ENCODE measurements around the gene UBE2E2. TPM values are rescaled to one million over a fixed set of nuclear protein-coding genes. Genes with fewer than 3 reads are reported as not detected.

Gene UBE2E2
- total RNA-seq, 1 experiment from 2014 or later, result 38.6 TPM

GRCh38 chr3:23624305-23624704, 421.2 kb downstream of the UBE2E2 start:
- Histone ChIP-seq H2BK120ac (ENCODE audit: low read depth, low read length, poor library complexity, severe bottlenecking) (no peak overlapping the region), H3K9me3 (ENCODE audit: control insufficient read depth, low read depth, low read length) (no peaks in the 10 kb centered on the region), H3K4ac (ENCODE audit: low read depth, low read length) (no peak overlapping the region), H3K14ac (ENCODE audit: insufficient read depth, low read length) (no peak overlapping the region), H3K4me1 (ENCODE audit: insufficient read depth, low read length) (no peaks in the 10 kb centered on the region), H3K18ac (ENCODE audit: insufficient read length, low read depth, low read length) (no peak overlapping the region), H4K91ac (ENCODE audit: insufficient read length, low read depth, low read length) (no peak overlapping the region), H3K56ac (ENCODE audit: insufficient read length, low read depth, low read length) (no peak overlapping the region), H3T11ph (ENCODE audit: low read length) (no peak overlapping the region), H3K79me2 (ENCODE audit: insufficient read depth, low read length) (no peaks in the 10 kb centered on the region), H4K8ac (replicated peaks; ENCODE audit: insufficient read length, low read depth, low read length) (no peak overlapping the region), H2BK12ac (ENCODE audit: insufficient read length, low read depth, low read length) (no peak overlapping the region), H4K20me1 (ENCODE audit: control insufficient read depth, insufficient read depth, insufficient read length) (no peaks in the 10 kb centered on the region), H3K27ac (ENCODE audit: insufficient read length, low read depth, low read length) (no peak overlapping the region), H3K4me2 (ENCODE audit: insufficient read depth, insufficient read length, low read length) (no peak overlapping the region), H3K27me3 (ENCODE audit: insufficient read depth, low read length) (no peaks in the 10 kb centered on the region), H2BK15ac (ENCODE audit: low read depth, low read length) (no peak overlapping the region), H3K79me1 (ENCODE audit: insufficient read depth, low read depth, low read length, poor library complexity, severe bottlenecking) (no peaks in the 10 kb centered on the region), H3K23me2 (ENCODE audit: insufficient read length, low read depth, low read length, poor library complexity, severe bottlenecking) (no peaks in the 10 kb centered on the region), H2BK20ac (ENCODE audit: low read depth, low read length, poor library complexity, severe bottlenecking) (no peak overlapping the region), H2BK5ac (ENCODE audit: insufficient read length, low read length) (no peak overlapping the region), H2AK5ac (ENCODE audit: insufficient read length, low read length) (no peak overlapping the region), H3K23ac (ENCODE audit: insufficient read length, low read depth, low read length) (no peak overlapping the region), H3K9ac (ENCODE audit: extremely low read depth, insufficient read length, low read length) (no peak overlapping the region), H4K5ac (ENCODE audit: insufficient read length, low read depth, low read length) (no peak overlapping the region), H2AFZ (ENCODE audit: low read length) (no peak overlapping the region)
- H3K36me3 Mint-ChIP-seq (ENCODE audit: insufficient read depth in 1 of 3, low read depth in 3 of 3), result peaks cover 6 to 19% (median 9%) of the 10 kb centered on the region in 3 experiments; a peak in 5 of 7 replicates
- peaks cover 13% of the 10 kb centered on the region in 2 experiments for H3K4me1 Mint-ChIP-seq
- H3K27ac Mint-ChIP-seq, result no peak overlapping the region
- no peak for DNase-seq
- TF ChIP-seq, protein P1, sequence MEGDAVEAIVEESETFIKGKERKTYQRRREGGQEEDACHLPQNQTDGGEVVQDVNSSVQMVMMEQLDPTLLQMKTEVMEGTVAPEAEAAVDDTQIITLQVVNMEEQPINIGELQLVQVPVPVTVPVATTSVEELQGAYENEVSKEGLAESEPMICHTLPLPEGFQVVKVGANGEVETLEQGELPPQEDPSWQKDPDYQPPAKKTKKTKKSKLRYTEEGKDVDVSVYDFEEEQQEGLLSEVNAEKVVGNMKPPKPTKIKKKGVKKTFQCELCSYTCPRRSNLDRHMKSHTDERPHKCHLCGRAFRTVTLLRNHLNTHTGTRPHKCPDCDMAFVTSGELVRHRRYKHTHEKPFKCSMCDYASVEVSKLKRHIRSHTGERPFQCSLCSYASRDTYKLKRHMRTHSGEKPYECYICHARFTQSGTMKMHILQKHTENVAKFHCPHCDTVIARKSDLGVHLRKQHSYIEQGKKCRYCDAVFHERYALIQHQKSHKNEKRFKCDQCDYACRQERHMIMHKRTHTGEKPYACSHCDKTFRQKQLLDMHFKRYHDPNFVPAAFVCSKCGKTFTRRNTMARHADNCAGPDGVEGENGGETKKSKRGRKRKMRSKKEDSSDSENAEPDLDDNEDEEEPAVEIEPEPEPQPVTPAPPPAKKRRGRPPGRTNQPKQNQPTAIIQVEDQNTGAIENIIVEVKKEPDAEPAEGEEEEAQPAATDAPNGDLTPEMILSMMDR (conservative IDR thresholded peaks at IDR 0.05), result no peak
- no peak overlapping the region for H3K4me3 Mint-ChIP-seq
- H3K9me3 Mint-ChIP-seq, result peaks cover 29 to 31% of the 10 kb centered on the region in 2 experiments
- peaks cover 3% of the 10 kb centered on the region; the same call in 1 of the 2 replicates for H3K27me3 Mint-ChIP-seq (ENCODE audit: low read depth)
- no CpG with 5 or more reads among the region's 1 CpG for WGBS (ENCODE audit: extremely low coverage, insufficient read length, low lambda C conversion rate)

Data from H9 (cell line).